ENCODE results near the gene CAMTA1. TPM values are rescaled to one million over a fixed set of nuclear protein-coding genes. Genes with fewer than 3 reads are reported as not detected.

The CAMTA1 gene
- total RNA-seq, 2 experiments from 2014 or later: 43.3 to 46.0 TPM

DNA sequence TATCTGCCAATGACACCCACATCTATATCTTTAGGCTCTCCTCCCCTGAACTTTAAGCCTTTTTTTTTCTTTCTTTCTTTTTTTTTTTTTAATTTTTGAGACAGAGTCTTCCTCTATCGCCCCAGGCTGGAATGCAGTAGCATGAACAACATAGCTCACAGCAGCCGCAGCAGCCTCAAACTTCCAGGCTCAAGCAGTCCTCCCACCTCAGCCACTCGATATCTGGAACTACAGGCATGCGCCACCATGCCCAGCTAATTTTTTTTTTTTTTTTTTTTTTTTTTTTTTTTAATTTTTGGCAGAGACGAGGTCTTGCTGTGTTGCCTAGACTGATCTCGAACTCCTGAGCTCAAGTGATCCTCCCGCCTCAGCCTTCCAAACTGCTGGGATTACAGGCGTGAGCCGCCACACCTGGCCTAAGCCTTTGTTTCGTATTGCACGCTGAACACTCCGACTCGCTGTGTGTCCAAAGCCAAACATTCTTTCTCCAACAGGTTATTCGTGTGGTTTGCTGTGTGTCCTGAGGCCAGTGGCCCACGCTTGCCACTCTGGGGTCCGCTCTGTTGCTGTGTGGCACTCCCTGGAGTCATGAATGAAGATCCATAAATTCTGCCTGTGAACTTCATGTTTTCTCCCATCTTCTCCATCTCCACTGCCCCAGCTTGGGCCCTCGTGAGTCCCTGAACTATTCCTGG is 119.4 kb downstream of the CAMTA1 start:
- H3K36me3 Mint-ChIP-seq (ENCODE audit: low read depth): no peaks in the 10 kb centered on the region
- POLR2A ChIA-PET: no interaction called here

DNA sequence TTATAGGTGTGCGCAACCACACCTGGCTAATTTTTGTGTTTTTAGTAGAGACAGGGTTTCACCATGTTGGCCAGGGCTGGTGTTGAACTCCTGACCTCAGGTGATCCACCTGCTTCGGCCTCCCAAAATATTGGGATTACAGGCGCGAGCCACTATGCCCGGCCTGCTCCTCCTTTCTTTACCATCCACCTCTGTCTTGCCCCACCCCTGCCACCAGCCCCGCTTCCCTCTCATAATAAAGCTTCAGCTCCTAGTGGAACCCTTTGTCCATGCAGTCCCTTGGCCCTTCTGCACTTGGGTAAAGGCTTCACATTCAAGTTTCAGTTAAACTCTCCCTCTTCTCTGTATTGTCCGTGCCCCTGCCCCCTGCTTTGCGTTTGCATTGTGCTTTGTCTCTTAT is 120.1 kb downstream of the CAMTA1 start:
- CTCF ChIA-PET: interaction anchor here (1.2 kb wide), 1 partner anchor 29 kb away, joined by 3 read pairs; no protein-coding TSS in a partner anchor
- DNase-seq (no peak), ATAC-seq (no peak)
- no peaks in the 10 kb centered on the region for H3K9me3 Mint-ChIP-seq (ENCODE audit: insufficient read depth)
- no peak overlapping the region for H3K4me3 Mint-ChIP-seq
- H3K27me3 Mint-ChIP-seq (ENCODE audit: low read depth): peaks cover 6% of the 10 kb centered on the region
- no peaks in the 10 kb centered on the region for H3K36me3 Mint-ChIP-seq (ENCODE audit: low read depth)
- POLR2A ChIA-PET: no interaction called here
- no peak overlapping the region for H3K27ac Mint-ChIP-seq
- no peaks in the 10 kb centered on the region for H3K4me1 Mint-ChIP-seq (ENCODE audit: low read depth)

More for the DNA sequence above, 119.4 kb downstream of the CAMTA1 start:
- Mint-ChIP-seq H3K4me1 (ENCODE audit: low read depth) (no peaks in the 10 kb centered on the region), H3K27me3 (ENCODE audit: low read depth) (peaks cover 6% of the 10 kb centered on the region), H3K9me3 (ENCODE audit: insufficient read depth) (no peaks in the 10 kb centered on the region), H3K4me3 (no peak overlapping the region), H3K27ac (no peak overlapping the region)
- no peak for ATAC-seq
- no peak for DNase-seq
- CTCF ChIA-PET: interaction anchor here (1.0 kb wide), 1 partner anchor 15 kb away, joined by 3 read pairs; no protein-coding TSS in a partner anchor

DNA sequence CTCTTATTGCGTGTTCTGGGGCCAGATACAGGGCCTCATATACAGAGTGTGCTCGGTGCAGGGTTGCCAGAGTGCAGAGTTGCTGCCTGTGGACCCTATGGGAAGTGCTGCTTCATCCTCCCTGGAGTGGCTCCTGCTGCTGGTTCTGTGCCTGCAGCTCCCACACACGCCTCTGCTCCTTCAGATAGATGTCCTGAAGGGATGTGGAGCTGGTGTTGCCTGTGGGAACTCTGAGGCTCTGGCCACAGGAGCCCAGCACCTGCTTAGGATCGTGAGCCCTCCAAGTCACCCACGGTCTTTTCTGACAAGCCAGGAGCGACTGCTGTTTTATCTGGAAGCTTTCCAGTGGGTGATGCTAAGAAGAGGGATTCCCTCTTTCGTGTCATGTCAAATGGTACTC is 120.5 kb downstream of the CAMTA1 start:
- ATAC-seq: no peak

DNA sequence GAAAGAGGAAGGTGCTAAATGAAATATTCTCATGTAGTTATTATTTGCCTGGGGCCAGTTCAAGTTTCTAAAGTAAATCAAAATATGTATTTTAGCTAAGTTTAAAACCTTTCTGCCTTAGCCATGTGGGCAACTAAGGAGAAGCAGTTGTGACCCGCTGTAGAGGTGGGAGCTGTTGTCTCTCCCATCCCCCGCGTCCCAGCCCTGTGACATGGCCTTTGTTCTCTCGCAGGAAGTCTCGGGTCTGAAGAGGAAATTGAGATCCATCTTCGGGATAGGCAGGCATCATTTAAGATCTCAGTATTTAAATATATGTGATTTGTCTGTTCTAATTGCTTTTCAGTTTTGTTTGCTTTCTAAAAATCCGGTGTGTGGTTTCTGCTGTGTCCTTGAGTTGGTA is 121.5 kb downstream of the CAMTA1 start:
- Mint-ChIP-seq H3K4me3 (no peak overlapping the region), H3K27ac (no peak overlapping the region), H3K36me3 (ENCODE audit: low read depth) (no peaks in the 10 kb centered on the region), H3K27me3 (ENCODE audit: low read depth) (peaks cover 6% of the 10 kb centered on the region), H3K4me1 (ENCODE audit: low read depth) (peaks cover 3% of the 10 kb centered on the region), H3K9me3 (ENCODE audit: insufficient read depth) (no peaks in the 10 kb centered on the region)
- CTCF ChIA-PET: no interaction called here
- POLR2A ChIA-PET: interaction anchor here (0.5 kb wide), 1 partner anchor 36 kb away, joined by 5 read pairs; no protein-coding TSS in a partner anchor
- no peak for ATAC-seq
- DNase-seq: no peak

More for the DNA sequence above, 120.5 kb downstream of the CAMTA1 start:
- H3K27me3 Mint-ChIP-seq (ENCODE audit: low read depth): peaks cover 6% of the 10 kb centered on the region
- no peaks in the 10 kb centered on the region for H3K36me3 Mint-ChIP-seq (ENCODE audit: low read depth)
- ChIA-PET POLR2A (no interaction called here), CTCF (interaction anchor here (1.2 kb wide), 1 partner anchor 29 kb away, joined by 3 read pairs; no protein-coding TSS in a partner anchor)
- no peak for DNase-seq
- no peak overlapping the region for H3K27ac Mint-ChIP-seq
- H3K4me3 Mint-ChIP-seq: no peak overlapping the region
- no peaks in the 10 kb centered on the region for H3K9me3 Mint-ChIP-seq (ENCODE audit: insufficient read depth)
- no peaks in the 10 kb centered on the region for H3K4me1 Mint-ChIP-seq (ENCODE audit: low read depth)

DNA sequence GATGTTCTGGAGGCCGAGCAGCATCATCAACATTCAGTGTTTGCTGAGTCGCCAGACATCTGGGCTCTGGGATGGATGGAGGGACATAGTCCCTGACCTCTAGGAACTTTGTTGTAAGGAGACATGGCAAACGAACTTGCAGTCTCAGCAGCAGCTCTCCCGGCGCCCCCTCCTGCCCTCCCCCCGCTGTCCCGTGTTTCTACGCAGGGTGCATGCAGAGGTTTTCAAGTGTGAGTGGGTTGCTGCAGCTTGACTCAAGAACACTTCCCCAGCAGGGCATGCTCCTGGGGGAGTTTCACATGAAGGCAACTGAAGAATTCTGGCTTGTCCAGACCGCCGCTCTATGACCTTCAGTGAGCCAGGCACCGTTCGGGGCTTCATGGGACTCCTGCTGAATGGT is 121.9 kb downstream of the CAMTA1 start:
- Mint-ChIP-seq H3K36me3 (ENCODE audit: low read depth) (no peaks in the 10 kb centered on the region), H3K4me1 (ENCODE audit: low read depth) (peaks cover 3% of the 10 kb centered on the region), H3K9me3 (ENCODE audit: insufficient read depth) (no peaks in the 10 kb centered on the region), H3K27ac (no peak overlapping the region), H3K4me3 (no peak overlapping the region), H3K27me3 (ENCODE audit: low read depth) (peaks cover 6% of the 10 kb centered on the region)
- POLR2A ChIA-PET: no interaction called here
- ATAC-seq: no peak
- CTCF ChIA-PET: no interaction called here
- DNase-seq: no peak

DNA sequence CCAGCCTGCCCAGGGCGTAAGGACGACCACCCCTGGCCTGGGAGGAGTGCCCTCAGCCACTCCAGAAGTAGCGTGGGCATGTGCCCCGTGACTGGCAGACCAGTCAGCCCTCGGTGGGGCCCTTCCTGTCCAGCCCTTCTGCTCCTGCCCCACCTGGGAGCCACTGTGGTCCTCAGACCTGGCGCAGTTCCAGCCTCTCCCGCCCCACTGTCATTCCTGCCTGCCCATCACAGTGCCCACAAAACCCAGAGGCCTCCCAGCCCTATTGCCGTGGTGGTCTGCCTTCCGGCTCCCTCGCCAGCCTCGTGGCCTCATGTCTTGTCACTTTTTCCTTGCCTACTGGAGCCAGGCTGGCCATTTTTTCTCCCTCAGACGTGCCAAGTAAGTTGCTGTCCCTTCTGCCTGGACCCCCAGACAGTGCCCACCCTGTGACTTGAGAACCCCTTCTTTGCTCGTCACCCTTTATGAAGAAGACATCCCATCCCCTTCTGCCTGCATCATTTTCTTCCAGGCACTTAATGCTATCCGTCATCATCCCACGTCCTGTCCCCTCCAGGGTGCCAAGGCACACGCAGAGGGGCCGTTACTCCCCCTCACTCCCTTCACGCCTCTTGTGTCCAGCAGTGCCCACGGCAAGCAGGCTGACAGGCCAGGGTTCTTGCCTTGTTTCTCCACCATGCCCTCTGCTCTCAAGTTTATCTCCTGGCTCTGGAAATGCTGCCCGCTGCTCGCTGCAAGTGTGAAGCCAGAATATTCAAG is 122.6 kb downstream of the CAMTA1 start:
- H3K4me1 Mint-ChIP-seq (ENCODE audit: low read depth): peaks cover 3% of the 10 kb centered on the region
- ATAC-seq: no peak
- no peak overlapping the region for H3K27ac Mint-ChIP-seq
- no peaks in the 10 kb centered on the region for H3K9me3 Mint-ChIP-seq (ENCODE audit: insufficient read depth)
- H3K4me3 Mint-ChIP-seq: no peak overlapping the region
- CTCF ChIA-PET: no interaction called here
- no peaks in the 10 kb centered on the region for H3K36me3 Mint-ChIP-seq (ENCODE audit: low read depth)
- peaks cover 6% of the 10 kb centered on the region for H3K27me3 Mint-ChIP-seq (ENCODE audit: low read depth)
- no peak for DNase-seq
- POLR2A ChIA-PET: no interaction called here

DNA sequence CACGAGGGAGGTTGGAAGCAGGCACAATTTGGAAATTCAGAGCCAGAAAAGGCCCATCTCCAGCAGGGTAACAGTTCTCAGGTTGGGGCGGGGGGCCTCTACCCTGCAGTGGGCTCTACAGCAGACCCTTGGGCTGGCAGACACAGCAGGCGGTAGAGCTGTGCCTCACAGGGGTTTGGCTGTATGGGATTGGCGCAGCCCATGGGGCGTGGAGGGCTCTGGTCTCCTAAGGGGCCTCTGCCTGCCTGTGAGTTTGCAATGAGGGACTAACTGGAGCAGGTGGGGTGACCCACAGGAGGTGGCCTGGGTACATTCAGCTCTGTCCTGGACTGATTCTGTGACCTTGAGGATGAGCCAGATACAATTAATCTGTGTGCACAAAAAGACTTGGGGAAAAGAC is 124.1 kb downstream of the CAMTA1 start:
- peaks cover 3% of the 10 kb centered on the region for H3K4me1 Mint-ChIP-seq (ENCODE audit: low read depth)
- no peak for ATAC-seq
- CTCF ChIA-PET: no interaction called here

DNA sequence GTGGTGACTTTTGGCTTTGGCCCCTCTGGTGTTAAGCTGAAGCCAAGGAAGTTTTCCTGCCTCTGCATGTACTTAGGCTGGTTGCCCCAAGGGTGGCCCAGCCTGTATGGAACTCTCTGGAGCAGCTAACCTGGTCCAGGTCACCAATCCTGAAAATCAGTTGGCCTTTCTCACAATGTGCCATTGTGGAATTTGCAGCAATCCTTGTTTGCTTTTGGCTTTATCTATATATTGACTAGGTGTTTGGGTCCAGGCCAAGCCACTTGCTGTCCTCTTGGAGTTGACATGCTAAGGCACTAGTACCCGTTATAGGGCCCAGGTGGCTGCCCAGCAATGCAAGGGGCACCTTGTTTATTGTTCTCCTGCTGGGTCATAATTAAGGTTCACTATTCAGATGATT is 124.6 kb downstream of the CAMTA1 start:
- H3K4me3 Mint-ChIP-seq: no peak overlapping the region
- peaks cover 3% of the 10 kb centered on the region for H3K27me3 Mint-ChIP-seq (ENCODE audit: low read depth)
- ChIA-PET CTCF (no interaction called here), POLR2A (no interaction called here)
- no peak for DNase-seq
- no peaks in the 10 kb centered on the region for H3K9me3 Mint-ChIP-seq (ENCODE audit: insufficient read depth)
- no peaks in the 10 kb centered on the region for H3K36me3 Mint-ChIP-seq (ENCODE audit: low read depth)
- peaks cover 3% of the 10 kb centered on the region for H3K4me1 Mint-ChIP-seq (ENCODE audit: low read depth)
- no peak for ATAC-seq
- H3K27ac Mint-ChIP-seq: no peak overlapping the region

More for the DNA sequence above, 124.1 kb downstream of the CAMTA1 start:
- Mint-ChIP-seq H3K9me3 (ENCODE audit: insufficient read depth) (no peaks in the 10 kb centered on the region), H3K27me3 (ENCODE audit: low read depth) (peaks cover 4% of the 10 kb centered on the region), H3K27ac (no peak overlapping the region), H3K4me3 (no peak overlapping the region), H3K36me3 (ENCODE audit: low read depth) (no peaks in the 10 kb centered on the region)
- POLR2A ChIA-PET: no interaction called here
- DNase-seq: no peak

DNA sequence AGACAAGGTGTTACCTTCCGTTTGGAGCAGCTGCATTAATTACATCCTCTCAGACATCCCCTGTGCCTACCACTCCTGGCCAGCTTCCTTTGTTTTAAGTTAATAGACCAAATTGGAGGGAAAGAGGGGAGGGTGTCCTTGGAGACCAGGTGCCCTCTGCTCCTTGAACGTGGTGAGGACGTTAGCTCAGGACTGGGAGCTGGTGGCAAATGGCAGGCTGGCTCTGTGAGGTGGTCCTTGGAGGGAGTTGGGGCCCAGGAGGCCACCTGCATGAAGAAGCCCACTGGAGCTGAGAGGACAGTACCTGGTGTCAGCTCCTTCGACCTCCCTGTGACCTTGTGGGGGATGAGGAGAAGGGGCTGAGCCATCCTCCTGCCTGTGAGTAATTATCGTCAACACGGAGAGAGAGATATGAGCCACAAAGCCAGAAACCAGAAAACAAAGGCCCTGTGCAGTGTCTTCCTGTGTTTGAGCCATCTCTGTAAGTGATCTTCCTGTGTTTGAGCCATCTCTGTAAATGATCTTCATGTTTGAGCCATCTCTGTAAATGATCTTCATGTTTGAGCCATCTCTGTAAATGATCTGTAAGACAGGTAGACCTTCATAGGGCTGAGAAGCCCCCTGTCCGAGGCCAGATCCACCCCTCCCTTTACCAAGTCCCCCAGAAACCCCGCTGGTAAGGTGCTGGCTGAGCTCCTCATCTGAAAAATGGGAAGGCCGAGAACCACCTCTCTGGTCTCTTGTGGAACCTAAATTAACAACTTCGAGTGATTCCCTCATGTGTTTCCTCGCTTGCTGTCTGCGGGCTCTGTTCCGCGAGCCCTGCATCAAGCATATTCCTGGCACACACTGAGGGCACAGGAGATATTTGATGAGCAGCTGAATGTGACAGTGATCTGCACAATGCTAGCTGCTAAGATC is 126.0 kb downstream of the CAMTA1 start:
- no peak for DNase-seq
- ATAC-seq: no peak
- POLR2A ChIA-PET: no interaction called here
- H3K27me3 Mint-ChIP-seq (ENCODE audit: low read depth): peaks cover 3% of the 10 kb centered on the region
- no peak overlapping the region for H3K27ac Mint-ChIP-seq
- H3K9me3 Mint-ChIP-seq (ENCODE audit: insufficient read depth): no peaks in the 10 kb centered on the region
- H3K4me3 Mint-ChIP-seq: no peak overlapping the region
- H3K4me1 Mint-ChIP-seq (ENCODE audit: low read depth): peaks cover 3% of the 10 kb centered on the region
- CTCF ChIA-PET: interaction anchor here (0.6 to 0.8 kb wide), 2 partner anchors 22 to 134 kb away, joined by 3 read pairs; no protein-coding TSS in a partner anchor
- no peaks in the 10 kb centered on the region for H3K36me3 Mint-ChIP-seq (ENCODE audit: low read depth)

DNA sequence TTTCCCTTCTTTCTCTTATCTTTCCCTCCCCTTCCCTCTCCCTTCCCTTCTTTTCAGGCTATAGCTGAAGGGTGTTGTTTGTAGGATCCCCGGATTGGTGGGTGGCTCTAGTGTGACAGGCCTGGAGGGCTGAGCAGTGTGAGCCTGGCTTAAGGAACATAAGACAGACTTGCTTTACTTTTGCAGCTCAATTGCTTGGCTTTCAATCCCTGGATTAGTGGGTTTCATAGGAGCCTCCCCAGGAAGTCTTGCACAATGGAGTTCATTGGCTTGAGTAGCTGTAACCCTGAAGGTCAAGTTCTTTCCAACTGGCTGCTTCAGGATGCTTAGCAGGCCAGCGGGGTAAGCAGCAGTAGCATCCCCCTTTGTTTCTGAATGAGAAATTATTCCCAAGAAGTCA is 126.7 kb downstream of the CAMTA1 start:
- peaks cover 9% of the 10 kb centered on the region for H3K4me1 Mint-ChIP-seq (ENCODE audit: low read depth)
- no peak overlapping the region for H3K27ac Mint-ChIP-seq
- ChIA-PET CTCF (no interaction called here), POLR2A (no interaction called here)
- no peak for ATAC-seq
- DNase-seq: no peak
- H3K9me3 Mint-ChIP-seq (ENCODE audit: insufficient read depth): no peaks in the 10 kb centered on the region
- no peak overlapping the region for H3K4me3 Mint-ChIP-seq
- peaks cover 2% of the 10 kb centered on the region for H3K27me3 Mint-ChIP-seq (ENCODE audit: low read depth)
- no peaks in the 10 kb centered on the region for H3K36me3 Mint-ChIP-seq (ENCODE audit: low read depth)

DNA sequence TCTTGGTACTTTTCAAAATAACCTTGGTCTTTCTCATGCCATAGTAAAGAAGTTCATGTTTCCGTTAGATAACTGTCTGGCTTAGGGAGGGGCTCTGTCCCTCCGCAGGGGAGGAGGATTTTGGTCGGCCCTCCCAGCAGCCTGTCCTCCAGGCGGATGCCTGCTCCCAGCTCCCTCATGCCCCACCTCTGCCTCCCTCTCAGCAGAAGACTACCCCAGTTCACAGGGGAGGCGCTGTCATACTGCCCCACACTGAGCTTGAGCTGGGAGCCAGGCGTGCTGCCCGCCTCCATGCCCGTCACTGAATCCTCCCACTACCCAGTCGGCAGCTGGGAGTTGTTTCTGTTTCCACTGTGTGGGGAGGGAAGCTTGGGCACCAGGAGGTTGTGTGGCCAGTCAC is 127.3 kb downstream of the CAMTA1 start:
- H3K36me3 Mint-ChIP-seq (ENCODE audit: low read depth): no peaks in the 10 kb centered on the region
- H3K9me3 Mint-ChIP-seq (ENCODE audit: insufficient read depth): no peaks in the 10 kb centered on the region
- H3K4me1 Mint-ChIP-seq (ENCODE audit: low read depth): peaks cover 14% of the 10 kb centered on the region
- ChIA-PET CTCF (no interaction called here), POLR2A (no interaction called here)
- no peak overlapping the region for H3K4me3 Mint-ChIP-seq
- ATAC-seq: no peak
- H3K27me3 Mint-ChIP-seq (ENCODE audit: low read depth): peaks cover 2% of the 10 kb centered on the region
- DNase-seq: no peak
- H3K27ac Mint-ChIP-seq: no peak overlapping the region

DNA sequence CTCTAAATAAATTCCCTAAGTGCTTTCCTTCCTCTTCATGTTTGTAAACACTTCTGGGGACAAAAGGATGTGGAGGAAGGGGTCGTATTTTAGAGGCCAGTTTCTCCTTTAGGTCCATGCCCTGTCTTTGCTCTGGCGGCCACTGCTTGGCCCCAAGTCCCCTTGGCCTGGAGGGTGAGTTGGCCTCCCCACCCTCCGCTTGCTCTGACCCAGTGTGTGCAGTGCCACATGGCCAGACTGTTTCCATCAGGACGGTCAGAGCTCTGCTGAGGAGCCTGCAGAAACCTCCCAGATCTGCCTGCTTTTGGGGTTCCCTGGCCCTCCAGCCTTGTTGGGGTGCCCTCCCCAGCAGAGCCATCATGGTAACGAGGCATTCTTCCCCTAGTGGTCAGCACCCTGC is 127.8 kb downstream of the CAMTA1 start:
- H3K27me3 Mint-ChIP-seq (ENCODE audit: low read depth): peaks cover 2% of the 10 kb centered on the region
- POLR2A ChIA-PET: no interaction called here
- CTCF ChIA-PET: no interaction called here
- H3K27ac Mint-ChIP-seq: no peak overlapping the region
- ATAC-seq (no peak), DNase-seq (no peak)
- no peak overlapping the region for H3K4me3 Mint-ChIP-seq
- H3K36me3 Mint-ChIP-seq (ENCODE audit: low read depth): no peaks in the 10 kb centered on the region
- no peaks in the 10 kb centered on the region for H3K9me3 Mint-ChIP-seq (ENCODE audit: insufficient read depth)
- peaks cover 15% of the 10 kb centered on the region for H3K4me1 Mint-ChIP-seq (ENCODE audit: low read depth)
